SK-N-SH treated with all-trans-retinoic acid at 6 μM for 48 hours (cell line): ENCODE data around the gene BIRC7.

Experiments used
- ATAC-seq: fragments of 200-7000 bp; cut with Tn5 transposase; 3 replicates; pipeline ENCODE4 v1.9.1; 2020; ENCODE audit warnings: mild to moderate bottlenecking, moderate library complexity
- BACH2 ChIP-seq: fragments of 250-450 bp; sonication (Bioruptor Pico); IDR thresholded peaks from 2 replicates; pipeline ENCODE4 v1.9.0; 2021; ENCODE audit warnings: mild to moderate bottlenecking, borderline replicate concordance
- CREB5 ChIP-seq: fragments of 250-450 bp; sonication (Bioruptor Pico); IDR thresholded peaks from 2 replicates; pipeline ENCODE4 v1.5.1; 2020; ENCODE audit warnings: low read depth, mild to moderate bottlenecking, moderate library complexity
- CSDC2 ChIP-seq: fragments of 250-450 bp; sonication (Bioruptor Pico); IDR thresholded peaks from 2 replicates; pipeline ENCODE4 v1.5.0; 2020; ENCODE audit warnings: mild to moderate bottlenecking, moderate library complexity
- CSRNP3 ChIP-seq: fragments of 250-450 bp; sonication (Bioruptor Pico); IDR thresholded peaks from 2 replicates; pipeline ENCODE4 v1.5.1; 2021; ENCODE audit warnings: mild to moderate bottlenecking, moderate library complexity
- ESRRG ChIP-seq: fragments of 250-450 bp; sonication (Bioruptor Pico); IDR thresholded peaks from 2 replicates; pipeline ENCODE4 v1.6.1; 2021; ENCODE audit warnings: mild to moderate bottlenecking
- GLIS3 ChIP-seq: fragments of 250-450 bp; sonication (Bioruptor Pico); IDR thresholded peaks from 2 replicates; pipeline ENCODE4 v1.5.0; 2020; ENCODE audit warnings: mild to moderate bottlenecking, moderate library complexity
- ISL1 ChIP-seq: fragments of 250-450 bp; sonication (Bioruptor Pico); IDR thresholded peaks from 2 replicates; pipeline ENCODE4 v2.1.2; 2022; ENCODE audit warnings: mild to moderate bottlenecking, moderate library complexity
- OSR1 ChIP-seq: fragments of 250-450 bp; sonication (Bioruptor Pico); IDR thresholded peaks from 2 replicates; pipeline ENCODE4 v1.8.0; 2022; ENCODE audit warnings: moderate library complexity, mild to moderate bottlenecking, inconsistent platforms
- PATZ1 ChIP-seq: fragments of 250-450 bp; sonication (Bioruptor Pico); IDR thresholded peaks from 2 replicates; pipeline ENCODE4 v1.8.0; 2020; ENCODE audit warnings: mild to moderate bottlenecking, moderate library complexity, borderline replicate concordance
- POU6F1 ChIP-seq: fragments of 250-450 bp; sonication (Bioruptor Pico); IDR thresholded peaks from 2 replicates; pipeline ENCODE4 v1.8.0; 2021; ENCODE audit warnings: low read depth, mild to moderate bottlenecking, moderate library complexity, borderline replicate concordance
- PPARA ChIP-seq: fragments of 250-450 bp; sonication (Bioruptor Pico); IDR thresholded peaks from 2 replicates; pipeline ENCODE4 v1.5.0; 2020; ENCODE audit warnings: mild to moderate bottlenecking, borderline replicate concordance
- RARB ChIP-seq: fragments of 250-450 bp; sonication (Bioruptor Pico); IDR thresholded peaks from 2 replicates; pipeline ENCODE4 v1.8.0; 2021; ENCODE audit warnings: mild to moderate bottlenecking, moderate library complexity
- SNAI2 ChIP-seq: fragments of 250-450 bp; sonication (Bioruptor Pico); IDR thresholded peaks from 2 replicates; pipeline ENCODE4 v1.5.0; 2020; ENCODE audit warnings: mild to moderate bottlenecking, moderate library complexity
- TCF4 ChIP-seq: fragments of 250-450 bp; sonication (Bioruptor Pico); IDR thresholded peaks from 2 replicates; pipeline ENCODE4 v1.8.0; 2021; ENCODE audit warnings: mild to moderate bottlenecking, moderate library complexity, borderline replicate concordance
- TOX ChIP-seq: fragments of 250-450 bp; sonication (Bioruptor Pico); IDR thresholded peaks from 2 replicates; pipeline ENCODE4 v1.8.0; 2021; ENCODE audit warnings: mild to moderate bottlenecking, moderate library complexity, borderline replicate concordance
- TSHZ2 ChIP-seq: fragments of 250-450 bp; sonication (Bioruptor Pico); IDR thresholded peaks from 2 replicates; pipeline ENCODE4 v1.5.0; 2020; ENCODE audit warnings: mild to moderate bottlenecking, moderate library complexity
- ZC3H10 ChIP-seq: fragments of 250-450 bp; sonication (Bioruptor Pico); IDR thresholded peaks from 2 replicates; pipeline ENCODE4 v1.5.1; 2021; ENCODE audit warnings: mild to moderate bottlenecking, moderate library complexity
- ZFP3 ChIP-seq: fragments of 250-450 bp; sonication (Bioruptor Pico); IDR thresholded peaks from 2 replicates; pipeline ENCODE4 v1.5.0; 2020; ENCODE audit warnings: mild to moderate bottlenecking, moderate library complexity
- ZFP30 ChIP-seq: fragments of 450-650 bp; formaldehyde crosslinking; IDR thresholded peaks from 2 replicates; pipeline ENCODE4 v1.5.0; 2022; ENCODE audit warnings: mild to moderate bottlenecking, moderate library complexity
- ZNF565 ChIP-seq: fragments of 450-650 bp; formaldehyde crosslinking; conservative IDR thresholded peaks from 2 replicates; pipeline ENCODE4 v1.5.0; 2020; ENCODE audit warnings: low read depth, mild to moderate bottlenecking, moderate library complexity
- ZNF70 ChIP-seq: fragments of 450-650 bp; formaldehyde crosslinking; IDR thresholded peaks from 2 replicates; pipeline ENCODE4 v1.5.0; 2020; ENCODE audit warnings: mild to moderate bottlenecking, moderate library complexity
- ZNF8 ChIP-seq: fragments of 450-650 bp; formaldehyde crosslinking; IDR thresholded peaks from 2 replicates; pipeline ENCODE4 v1.5.0; 2020; ENCODE audit warnings: mild to moderate bottlenecking, moderate library complexity

BIRC7 gene

GRCh38 chr20:63227260-63227659 is 8.4 kb upstream of the BIRC7 start (continued):
- TF ChIP-seq ZNF565 = no peak
- TF ChIP-seq TOX (CRISPR knock-in tag) = no peak
- no peak for TF ChIP-seq ZC3H10
- no peak for TF ChIP-seq TCF4
- TF ChIP-seq ZNF8 (CRISPR knock-in tag) = no peak
- no peak for TF ChIP-seq SNAI2 (CRISPR knock-in tag)
- TF ChIP-seq CSDC2 (CRISPR knock-in tag) = no peak
- TF ChIP-seq, all 23 proteins: peak for 0

GRCh38 chr20:63228806-63229205 is 6.9 kb upstream of the BIRC7 start:
- TF ChIP-seq BACH2 (CRISPR knock-in tag) (no peak), POU6F1 (no peak), CREB5 (CRISPR knock-in tag) (no peak), RARB (no peak), GLIS3 (no peak), ZNF565 (no peak), ZFP3 (no peak), CSRNP3 (CRISPR knock-in tag) (no peak), SNAI2 (CRISPR knock-in tag) (no peak), ZFP30 (no peak), ZNF70 (CRISPR knock-in tag) (no peak), ESRRG (CRISPR knock-in tag) (no peak), TOX (CRISPR knock-in tag) (no peak), PPARA (CRISPR knock-in tag) (no peak), OSR1 (CRISPR knock-in tag) (no peak), PATZ1 (CRISPR knock-in tag) (no peak), TSHZ2 (CRISPR knock-in tag) (no peak), TCF4 (no peak)

GRCh38 chr20:63230800-63231268 is 4.9 kb upstream of the BIRC7 start:
- TF ChIP-seq ISL1 (CRISPR knock-in tag) = no peak
- no peak for TF ChIP-seq CSDC2 (CRISPR knock-in tag)
- ATAC-seq = peak; percentile 97

More at GRCh38 chr20:63228806-63229205, 6.9 kb upstream of the BIRC7 start:
- ATAC-seq = no peak
